ENCODE measurements around the gene CATSPERZ. TPM values are rescaled to one million over a fixed set of nuclear protein-coding genes. Genes with fewer than 3 reads are reported as not detected.

The CATSPERZ gene
- total and polyA plus RNA-seq, 2 of the 13 experiments (the other 11 are each of a cell fraction or from before 2014, with no cell fraction given), result 0.22 to 0.48 TPM

- no peak for TF ChIP-seq LBX2 (CRISPR knock-in tag; IDR thresholded peaks at IDR 0.05; ENCODE audit: borderline replicate concordance)
- TF ChIP-seq ZNF619 (CRISPR knock-in tag; IDR thresholded peaks at IDR 0.05), result no peak
- no peak; the same call in 1 of the 2 replicates for TF ChIP-seq TMF1 (CRISPR knock-in tag; IDR thresholded peaks at IDR 0.05; ENCODE audit: low read depth)
- TF ChIP-seq, protein P1, sequence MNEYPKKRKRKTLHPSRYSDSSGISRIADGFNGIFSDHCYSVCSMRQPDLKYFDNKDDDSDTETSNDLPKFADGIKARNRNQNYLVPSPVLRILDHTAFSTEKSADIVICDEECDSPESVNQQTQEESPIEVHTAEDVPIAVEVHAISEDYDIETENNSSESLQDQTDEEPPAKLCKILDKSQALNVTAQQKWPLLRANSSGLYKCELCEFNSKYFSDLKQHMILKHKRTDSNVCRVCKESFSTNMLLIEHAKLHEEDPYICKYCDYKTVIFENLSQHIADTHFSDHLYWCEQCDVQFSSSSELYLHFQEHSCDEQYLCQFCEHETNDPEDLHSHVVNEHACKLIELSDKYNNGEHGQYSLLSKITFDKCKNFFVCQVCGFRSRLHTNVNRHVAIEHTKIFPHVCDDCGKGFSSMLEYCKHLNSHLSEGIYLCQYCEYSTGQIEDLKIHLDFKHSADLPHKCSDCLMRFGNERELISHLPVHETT (CRISPR knock-in tag; conservative IDR thresholded peaks at IDR 0.05), result no peak
- TF ChIP-seq MNT (IDR thresholded peaks at IDR 0.05), result no peak
- TF ChIP-seq ATF3 (CRISPR knock-in tag; IDR thresholded peaks at IDR 0.05), result no peak
- peak; percentile 12 to 44; a peak in 3 of 4 replicates for TF ChIP-seq POLR2A (IDR thresholded peaks at IDR 0.05; ENCODE audit: insufficient read depth in 1 of 2, low read depth in 2 of 2, low read length in 2 of 2)
- no peak for TF ChIP-seq ZNF792 (CRISPR knock-in tag; IDR thresholded peaks at IDR 0.05)
- no peak for TF ChIP-seq IRF2 (CRISPR knock-in tag; IDR thresholded peaks at IDR 0.05)
- no peak for TF ChIP-seq ZNF232 (CRISPR knock-in tag; IDR thresholded peaks at IDR 0.05; ENCODE audit: borderline replicate concordance)
- no peak for TF ChIP-seq PRDM4 (CRISPR knock-in tag; IDR thresholded peaks at IDR 0.05; ENCODE audit: borderline replicate concordance)
- TF ChIP-seq CREB1 (IDR thresholded peaks at IDR 0.05), result no peak
- no peak for TF ChIP-seq CREB1 (CRISPR knock-in tag; IDR thresholded peaks at IDR 0.05)
- no peak for TF ChIP-seq GFI1 (CRISPR knock-in tag; IDR thresholded peaks at IDR 0.05; ENCODE audit: borderline replicate concordance)
- no peak for TF ChIP-seq ZBTB20 (CRISPR knock-in tag; IDR thresholded peaks at IDR 0.05; ENCODE audit: borderline replicate concordance, low read depth)
- TF ChIP-seq ZNF691 (CRISPR knock-in tag; IDR thresholded peaks at IDR 0.05; ENCODE audit: borderline replicate concordance, low read depth), result no peak
- no peak for TF ChIP-seq MXD3 (CRISPR knock-in tag; IDR thresholded peaks at IDR 0.05)
- TF ChIP-seq MTA3 (CRISPR knock-in tag; IDR thresholded peaks at IDR 0.05), result no peak
- TF ChIP-seq ZFP82 (CRISPR knock-in tag; IDR thresholded peaks at IDR 0.05; ENCODE audit: borderline replicate concordance), result no peak
- no peak for TF ChIP-seq GMEB2 (CRISPR knock-in tag; IDR thresholded peaks at IDR 0.05; ENCODE audit: low read depth)
- TF ChIP-seq MBD4 (IDR thresholded peaks at IDR 0.05; ENCODE audit: borderline replicate concordance, low read length), result no peak
Measured at GRCh38 chr11:64284962-64285884, 14.9 kb upstream of the CATSPERZ start, which contains the start of gene GPR137 (continued).

Measured in HepG2 (cell line).